GM06990 (cell line): ENCODE results near the gene DSEL.
A peak's percentile ranks its signal among the peaks of the same experiment; 100 is the strongest.

Experiments
- DNase-seq: peaks from one replicate; pipeline ENCODE4 v3.0.0-alpha.2; 2011; ENCODE audit not compliant: insufficient read length; ENCODE audit errors: extremely low read depth
- H3K27me3 ChIP-seq: replicated peaks from 2 replicates; pipeline ENCODE4 v1.6.0; 2011; ENCODE audit warnings: low read length; ENCODE audit not compliant: control insufficient read depth, insufficient read depth
- H3K36me3 ChIP-seq: 2 replicates; pipeline ENCODE4 v1.5.1; 2011; ENCODE audit warnings: low read length; ENCODE audit not compliant: control insufficient read depth, insufficient read depth
- H3K4me3 ChIP-seq: replicated peaks from 2 replicates; pipeline ENCODE4 v1.5.1; 2011; ENCODE audit warnings: low read depth, mild to moderate bottlenecking, control low read depth, low read length
- CTCF ChIP-seq: IDR thresholded peaks from 2 replicates; pipeline ENCODE4 v1.5.1; 2011; ENCODE audit warnings: low read length, control low read depth, mild to moderate bottlenecking, inconsistent platforms; ENCODE audit not compliant: insufficient read depth, poor library complexity, severe bottlenecking

DSEL gene

GRCh38 chr18:67516539-67517443 is at the start of gene DSEL:
Gene DSEL, minus strand, starts transcription at chr18:67516720. Its CDS starts 2,112 bp downstream, at chr18:67514608.
- DNase-seq = peak; percentile 80
- TF ChIP-seq CTCF = no peak
- no peaks in the 10 kb centered on the region for H3K27me3 ChIP-seq
- peak within 1 kb of the TSS; percentile 52 for H3K4me3 ChIP-seq
- no peaks in the 10 kb centered on the region for H3K36me3 ChIP-seq

DNA sequence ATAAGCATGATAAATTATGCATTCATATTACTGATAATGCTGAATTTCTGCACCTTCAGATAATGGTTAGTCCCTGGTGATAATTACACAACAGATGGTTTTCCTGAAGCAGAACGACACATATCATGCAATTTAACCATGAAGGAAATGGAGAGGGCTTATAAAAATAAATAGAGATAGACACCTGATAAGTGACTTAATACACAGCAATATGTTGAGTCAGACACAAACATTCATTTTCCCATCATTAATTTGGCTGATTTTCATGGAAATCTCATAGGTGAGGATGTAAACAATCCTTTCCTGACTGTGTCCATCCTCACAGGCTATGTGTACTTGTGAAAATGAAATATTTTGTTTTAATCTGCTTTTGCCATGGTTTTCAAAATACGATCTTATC is 36.9 kb upstream of the DSEL start:
- Histone ChIP-seq H3K36me3 (no peaks in the 10 kb centered on the region), H3K4me3 (no peak overlapping the region), H3K27me3 (no peaks in the 10 kb centered on the region)
- TF ChIP-seq CTCF = no peak
- DNase-seq = no peak

DNA sequence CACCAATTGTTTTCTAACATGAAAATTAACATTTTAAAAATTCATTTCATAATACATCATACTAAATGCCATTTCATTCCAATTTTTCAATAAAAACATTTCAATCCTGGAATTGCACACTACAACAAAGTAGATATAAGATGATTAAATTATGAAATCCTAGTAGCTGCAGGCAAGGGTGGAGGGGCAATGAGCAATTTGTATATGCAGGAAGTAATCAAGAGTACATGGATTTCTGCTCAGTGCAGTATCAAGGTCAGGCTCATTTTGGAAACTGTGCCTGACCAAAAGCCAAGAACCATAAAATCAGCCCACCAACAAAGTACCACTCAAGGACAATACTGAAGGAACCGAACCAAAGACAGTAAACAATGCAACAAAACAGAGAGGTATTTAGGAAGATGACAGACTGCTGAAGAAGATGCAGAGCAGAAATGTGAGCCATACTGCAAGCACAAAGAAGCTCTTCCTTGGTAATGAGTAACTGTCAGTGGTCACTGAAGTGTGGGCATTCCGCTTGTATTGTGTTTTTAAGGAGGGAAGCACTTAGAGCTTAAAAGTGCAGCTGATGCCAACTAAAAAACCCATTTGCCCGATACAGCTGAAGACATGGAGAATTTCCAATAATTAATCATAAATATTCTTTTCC is 34.5 kb upstream of the DSEL start:
- no peak for DNase-seq
- H3K36me3 ChIP-seq = no peaks in the 10 kb centered on the region
- H3K4me3 ChIP-seq = no peak overlapping the region
- no peaks in the 10 kb centered on the region for H3K27me3 ChIP-seq
- TF ChIP-seq CTCF = no peak

DNA sequence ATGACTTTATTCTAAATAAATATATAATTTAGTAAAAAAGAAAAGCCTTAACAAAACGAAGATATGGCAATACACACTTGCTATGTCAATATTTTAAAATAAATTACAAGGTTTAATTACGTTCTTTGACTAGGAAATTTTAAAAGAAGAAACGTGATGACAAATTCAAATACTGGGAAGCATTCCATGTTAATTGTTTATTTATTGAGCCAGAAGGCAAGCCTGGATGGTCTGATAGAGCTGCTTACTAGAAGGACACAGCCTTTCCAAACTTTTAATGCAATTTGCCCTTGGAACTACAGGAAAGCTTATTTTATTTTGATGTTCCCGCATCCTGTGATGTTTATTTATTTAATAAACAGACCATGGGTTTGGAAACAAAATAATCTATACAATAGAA is 33.4 kb upstream of the DSEL start:
- no peak overlapping the region for H3K4me3 ChIP-seq
- TF ChIP-seq CTCF = no peak
- H3K36me3 ChIP-seq = no peaks in the 10 kb centered on the region
- no peaks in the 10 kb centered on the region for H3K27me3 ChIP-seq
- DNase-seq = no peak

GRCh38 chr18:67545681-67546080 is 29.2 kb upstream of the DSEL start:
- Histone ChIP-seq H3K27me3 (no peaks in the 10 kb centered on the region), H3K4me3 (no peak overlapping the region), H3K36me3 (no peaks in the 10 kb centered on the region)
- no peak for TF ChIP-seq CTCF
- no peak for DNase-seq
